ENCODE measurements around the gene CD151. TPM values are rescaled to one million over a fixed set of nuclear protein-coding genes. Genes with fewer than 3 reads are reported as not detected.

The CD151 gene
- total RNA-seq, 4 donors from 2014 or later: 87.6 to 118 (median 94.0) TPM

DNA sequence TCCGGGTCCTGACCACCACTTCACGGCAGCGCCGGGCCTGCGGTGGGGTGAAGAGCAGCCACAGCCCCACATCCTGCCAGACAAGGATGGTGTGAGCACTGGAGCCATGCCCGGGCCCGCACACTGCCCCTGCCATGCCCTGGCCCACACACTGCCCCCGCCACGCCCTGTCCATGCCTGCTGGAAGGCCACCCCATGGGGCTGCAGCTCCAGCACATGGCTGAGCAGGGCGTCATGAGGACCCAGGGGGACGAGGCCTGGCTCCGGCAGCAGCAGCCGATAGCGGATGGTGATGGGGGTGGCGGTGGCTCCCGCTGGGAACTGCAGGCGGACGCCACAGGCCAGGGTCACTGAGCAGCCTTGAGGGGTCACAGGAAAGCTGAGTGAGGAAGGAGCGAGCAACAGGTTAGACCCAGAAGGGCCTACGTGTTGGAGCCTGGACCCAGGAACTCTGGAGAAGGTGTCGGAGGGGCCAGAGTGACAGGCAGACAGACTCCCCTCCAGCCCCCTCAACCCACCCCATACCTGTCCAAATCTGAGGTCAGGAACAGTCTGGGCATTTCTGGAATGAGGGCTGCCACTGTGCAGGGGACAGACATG, 30.6 kb upstream of the CD151 start:
- DNase-seq: no peak
- no peaks in the 10 kb centered on the region for H3K27me3 ChIP-seq
- TF ChIP-seq, protein P1, sequence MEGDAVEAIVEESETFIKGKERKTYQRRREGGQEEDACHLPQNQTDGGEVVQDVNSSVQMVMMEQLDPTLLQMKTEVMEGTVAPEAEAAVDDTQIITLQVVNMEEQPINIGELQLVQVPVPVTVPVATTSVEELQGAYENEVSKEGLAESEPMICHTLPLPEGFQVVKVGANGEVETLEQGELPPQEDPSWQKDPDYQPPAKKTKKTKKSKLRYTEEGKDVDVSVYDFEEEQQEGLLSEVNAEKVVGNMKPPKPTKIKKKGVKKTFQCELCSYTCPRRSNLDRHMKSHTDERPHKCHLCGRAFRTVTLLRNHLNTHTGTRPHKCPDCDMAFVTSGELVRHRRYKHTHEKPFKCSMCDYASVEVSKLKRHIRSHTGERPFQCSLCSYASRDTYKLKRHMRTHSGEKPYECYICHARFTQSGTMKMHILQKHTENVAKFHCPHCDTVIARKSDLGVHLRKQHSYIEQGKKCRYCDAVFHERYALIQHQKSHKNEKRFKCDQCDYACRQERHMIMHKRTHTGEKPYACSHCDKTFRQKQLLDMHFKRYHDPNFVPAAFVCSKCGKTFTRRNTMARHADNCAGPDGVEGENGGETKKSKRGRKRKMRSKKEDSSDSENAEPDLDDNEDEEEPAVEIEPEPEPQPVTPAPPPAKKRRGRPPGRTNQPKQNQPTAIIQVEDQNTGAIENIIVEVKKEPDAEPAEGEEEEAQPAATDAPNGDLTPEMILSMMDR (IDR thresholded peaks at IDR 0.05): no peak
- TF ChIP-seq POLR2A (IDR thresholded peaks at IDR 0.05): no peak
- H3K4me1 ChIP-seq: peaks cover 18 to 52% (median 33%) of the 10 kb centered on the region in 3 donors
- H3K4me3 ChIP-seq: no peak overlapping the region
- H3K27ac ChIP-seq: no peak overlapping the region
- intact Hi-C loops (cut with DNase I): no loop called here
- no peaks in the 10 kb centered on the region for H3K9me3 ChIP-seq
- H3K36me3 ChIP-seq: peaks cover 0 to 48% (median 11%) of the 10 kb centered on the region in 3 donors
- WGBS, 2 donors: 96% methylated on average over 8 of the region's 21 CpGs; no CpG with 5 or more reads in 1 of the 2 donors

DNA sequence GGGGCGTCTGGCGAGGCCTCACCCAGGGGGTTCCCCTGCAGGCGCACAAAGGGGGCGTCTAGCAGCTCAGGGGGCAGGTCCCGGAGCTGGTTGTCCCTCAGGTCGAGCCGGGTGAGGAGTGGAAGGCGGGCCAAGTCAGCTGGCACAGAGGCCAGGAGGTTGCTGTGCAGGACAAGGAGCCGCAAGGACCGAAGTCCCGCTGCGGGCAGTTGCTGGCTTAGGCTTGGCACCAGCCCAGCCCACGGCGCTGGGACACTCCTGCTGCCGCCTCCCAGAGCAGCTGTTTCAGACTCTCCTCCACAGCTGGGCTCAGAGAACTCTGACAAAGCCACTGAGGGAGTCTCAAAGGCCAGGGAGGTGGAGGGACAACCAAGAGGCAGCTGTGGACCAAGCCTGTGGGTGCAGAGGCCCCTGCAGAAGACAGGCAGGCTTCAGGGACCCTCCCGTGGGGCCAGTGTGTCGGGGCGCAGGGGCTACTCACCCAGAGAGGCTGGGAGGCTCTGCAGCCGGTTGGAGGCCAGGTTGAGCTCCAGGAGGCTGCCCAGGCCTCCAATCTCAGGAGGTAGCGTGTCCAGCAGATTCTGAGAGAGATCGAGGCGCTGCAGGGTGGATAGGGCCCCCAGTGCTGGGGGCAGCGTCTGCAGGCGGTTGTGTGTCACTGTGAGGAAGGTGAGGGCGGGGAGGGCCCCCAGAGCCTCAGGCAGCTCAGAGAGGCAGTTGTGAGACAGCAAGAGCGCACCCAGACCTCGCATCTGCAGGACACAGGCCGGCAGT, 29.9 kb upstream of the CD151 start:
- no peak overlapping the region for H3K4me3 ChIP-seq
- intact Hi-C loops (cut with DNase I): no loop called here
- no peak overlapping the region for H3K27ac ChIP-seq
- peaks cover 0 to 48% (median 11%) of the 10 kb centered on the region in 3 donors for H3K36me3 ChIP-seq
- DNase-seq: no peak
- TF ChIP-seq, protein P1 (IDR thresholded peaks at IDR 0.05): no peak
- TF ChIP-seq POLR2A (IDR thresholded peaks at IDR 0.05): no peak
- 70 to 84% methylated on average over 2 to 10 of the region's 28 CpGs for WGBS, 2 donors
- H3K9me3 ChIP-seq: no peaks in the 10 kb centered on the region
- peaks cover 18 to 53% (median 27%) of the 10 kb centered on the region in 3 donors for H3K4me1 ChIP-seq
- H3K27me3 ChIP-seq: no peaks in the 10 kb centered on the region

DNA sequence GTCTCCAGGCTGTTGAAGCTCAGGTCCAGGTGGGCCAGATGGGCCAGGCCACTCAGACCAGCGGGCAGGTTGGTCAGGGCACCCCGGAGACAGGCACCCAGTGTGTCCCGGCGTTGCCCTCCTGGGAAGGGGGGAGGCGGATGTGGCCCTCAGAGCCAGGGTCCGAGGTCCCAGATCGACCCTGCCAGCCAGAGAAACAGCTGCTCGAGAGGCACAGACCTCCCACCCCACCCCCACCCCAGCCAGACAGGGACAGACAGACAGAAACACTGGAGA, 29.3 kb upstream of the CD151 start:
- Histone ChIP-seq H3K27me3 (no peaks in the 10 kb centered on the region), H3K36me3 (peaks cover 0 to 48% (median 11%) of the 10 kb centered on the region in 3 donors), H3K4me3 (no peak overlapping the region), H3K4me1 (peaks cover 20 to 55% (median 28%) of the 10 kb centered on the region in 3 donors), H3K27ac (no peak overlapping the region), H3K9me3 (no peaks in the 10 kb centered on the region)
- intact Hi-C loops (cut with DNase I): no loop called here
- no CpG with 5 or more reads among the region's 8 CpGs for WGBS, 2 donors
- DNase-seq: no peak
- TF ChIP-seq POLR2A (IDR thresholded peaks at IDR 0.05): no peak
- TF ChIP-seq, protein P1 (IDR thresholded peaks at IDR 0.05): no peak

DNA sequence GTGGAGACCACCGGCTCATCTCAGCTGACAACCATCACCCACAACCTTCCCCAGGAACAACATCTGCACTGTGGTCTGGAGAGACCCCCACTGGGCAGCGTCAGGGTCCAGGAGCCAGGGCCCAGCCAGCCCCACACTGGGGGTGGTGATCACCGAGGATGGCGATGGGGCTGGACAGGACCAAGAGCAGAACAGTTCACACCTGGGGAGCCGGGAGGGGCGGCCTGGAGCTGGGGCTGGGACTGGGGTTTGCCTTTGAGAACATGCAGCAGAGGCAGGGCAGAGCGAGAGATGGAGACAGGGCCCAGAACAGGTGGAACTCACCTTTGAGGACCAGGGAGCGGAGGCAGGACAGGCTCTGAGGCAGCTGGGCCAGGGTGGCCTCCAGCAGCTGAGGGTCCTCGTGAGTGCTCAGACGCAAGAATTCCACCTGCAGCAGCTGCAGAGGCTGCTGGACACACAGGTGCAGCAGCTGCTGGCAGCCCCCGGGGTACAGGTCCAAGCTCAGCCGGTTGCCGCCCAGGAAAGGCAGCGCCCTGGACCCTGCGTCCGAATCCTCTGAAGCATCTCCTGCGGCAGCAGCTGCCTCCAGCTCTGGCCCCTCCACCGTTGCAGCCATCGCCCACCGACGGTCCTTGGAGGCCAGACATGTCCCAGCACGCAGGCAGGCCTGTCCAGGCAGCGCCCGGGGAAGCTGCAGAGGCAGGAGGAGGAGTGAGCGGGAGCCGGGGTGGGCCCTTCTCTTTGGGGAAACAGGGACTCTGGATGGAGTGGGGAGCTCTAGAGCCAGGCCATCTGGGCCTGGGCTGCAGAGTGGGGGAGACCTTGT, 28.8 kb upstream of the CD151 start:
- Histone ChIP-seq H3K27me3 (no peaks in the 10 kb centered on the region), H3K36me3 (peaks cover 0 to 45% (median 11%) of the 10 kb centered on the region in 3 donors), H3K9me3 (no peaks in the 10 kb centered on the region), H3K4me1 (peaks cover 22 to 57% (median 30%) of the 10 kb centered on the region in 3 donors), H3K4me3 (peak overlapping the region; percentile 55 to 87 (median 68)), H3K27ac (peak overlapping the region in 3 of 4 donors; percentile 83 to 93 (median 91))
- intact Hi-C loops (cut with DNase I): no loop called here
- DNase-seq: no peak
- TF ChIP-seq, protein P1 (IDR thresholded peaks at IDR 0.05): no peak
- no peak for TF ChIP-seq POLR2A (IDR thresholded peaks at IDR 0.05)
- whole genome bisulfite sequencing, 2 donors: 53 to 80% methylated on average over 3 to 9 of the region's 26 CpGs

All from esophagus squamous epithelium (tissue), 5 donors.